ENCODE data around the gene FNBP1.

FNBP1 gene

DNA sequence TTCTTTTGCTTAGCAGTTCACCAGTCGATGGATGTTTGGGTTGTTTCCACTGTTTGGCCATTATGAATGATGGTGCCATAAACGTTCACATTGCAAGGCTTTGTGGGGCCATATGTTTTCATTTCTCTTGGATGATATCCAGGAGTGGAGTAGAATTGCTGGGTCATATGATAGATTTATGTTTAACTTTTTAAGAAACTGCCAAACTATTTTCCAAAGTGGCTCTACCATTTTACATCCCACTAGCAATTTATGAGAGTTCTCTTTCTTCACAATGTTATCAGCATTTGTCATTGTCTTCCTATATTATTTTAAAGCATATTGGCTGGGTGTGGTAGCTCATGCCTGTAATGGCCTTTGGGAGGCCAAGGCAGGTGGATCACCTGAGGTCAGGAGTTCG lies 15.9 kb upstream of the FNBP1 start:
- H3K27me3 ChIP-seq, result no peaks in the 10 kb centered on the region
- DNase-seq, result no peak
- no peak overlapping the region for H3K4me3 ChIP-seq (ENCODE audit: low read depth, low read length)
- no peak for TF ChIP-seq CTCF (IDR thresholded peaks at IDR 0.05; ENCODE audit: low read depth, low read length)
- peaks cover 3% of the 10 kb centered on the region; the same call in 1 of the 2 replicates for H3K36me3 ChIP-seq
- no peaks in the 10 kb centered on the region for H3K4me1 ChIP-seq
- no peaks in the 10 kb centered on the region for H3K9me3 ChIP-seq

- no peaks in the 10 kb centered on the region for H3K4me1 ChIP-seq
- DNase-seq, result no peak
- no peaks in the 10 kb centered on the region for H3K9me3 ChIP-seq
- no peaks in the 10 kb centered on the region for H3K27me3 ChIP-seq
- TF ChIP-seq CTCF (IDR thresholded peaks at IDR 0.05; ENCODE audit: low read depth, low read length), result peak; percentile 51
- no peak overlapping the region for H3K4me3 ChIP-seq (ENCODE audit: low read depth, low read length)
- peaks cover 3% of the 10 kb centered on the region; the same call in 1 of the 2 replicates for H3K36me3 ChIP-seq
Measured at GRCh38 chr9:130058154-130058553, 15.2 kb upstream of the FNBP1 start.

DNA sequence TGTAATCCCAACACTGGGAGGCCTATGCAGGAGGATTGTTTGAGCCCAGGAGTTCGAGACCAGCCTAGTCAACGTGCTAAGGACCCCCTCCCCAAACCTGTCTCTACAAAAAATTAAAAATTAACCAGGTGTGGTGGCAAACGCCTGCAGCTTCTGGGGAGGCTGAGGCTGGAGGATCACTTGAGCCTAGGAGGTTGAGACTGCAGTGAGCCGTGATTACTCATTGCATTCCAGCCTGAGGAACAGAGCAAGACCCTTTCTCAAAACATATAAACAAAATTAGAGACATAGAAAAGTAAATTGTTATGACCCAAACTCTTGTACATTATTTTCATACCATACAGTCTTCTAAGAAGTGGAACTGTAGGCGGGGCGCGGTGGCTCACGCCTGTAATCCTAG lies 11.8 kb upstream of the FNBP1 start:
- DNase-seq, result no peak
- H3K4me1 ChIP-seq, result no peaks in the 10 kb centered on the region
- no peaks in the 10 kb centered on the region for H3K9me3 ChIP-seq
- H3K36me3 ChIP-seq, result 0 out of 2 replicates have a peak, but pooled peaks cover 3% of the 10 kb centered on the region
- TF ChIP-seq CTCF (IDR thresholded peaks at IDR 0.05; ENCODE audit: low read depth, low read length), result no peak
- H3K4me3 ChIP-seq (ENCODE audit: low read depth, low read length), result peak overlapping the region; percentile 97
- no peaks in the 10 kb centered on the region for H3K27me3 ChIP-seq

- no peak for DNase-seq
- no peaks in the 10 kb centered on the region for H3K4me1 ChIP-seq
- H3K27me3 ChIP-seq, result no peaks in the 10 kb centered on the region
- peak overlapping the region; percentile 97 for H3K4me3 ChIP-seq (ENCODE audit: low read depth, low read length)
- no peaks in the 10 kb centered on the region for H3K9me3 ChIP-seq
- TF ChIP-seq CTCF (IDR thresholded peaks at IDR 0.05; ENCODE audit: low read depth, low read length), result no peak
- H3K36me3 ChIP-seq, result 0 out of 2 replicates have a peak, but pooled peaks cover 3% of the 10 kb centered on the region
Measured at GRCh38 chr9:130054325-130054786, 11.4 kb upstream of the FNBP1 start.

- Histone ChIP-seq H3K9me3 (no peaks in the 10 kb centered on the region), H3K27me3 (no peaks in the 10 kb centered on the region), H3K4me3 (ENCODE audit: low read depth, low read length) (peak within 1 kb of the TSS; percentile 97), H3K36me3 (0 out of 2 replicates have a peak, but pooled peaks cover 3% of the 10 kb centered on the region), H3K4me1 (no peaks in the 10 kb centered on the region)
- peak; percentile 83 for DNase-seq
- no peak for TF ChIP-seq CTCF (IDR thresholded peaks at IDR 0.05; ENCODE audit: low read depth, low read length)
Measured at GRCh38 chr9:130053504-130054324, 10.7 kb upstream of the FNBP1 start, which contains the start of gene GPR107. Gene GPR107 (plus strand): TSS chr9:130053906. CDS start chr9:130053933, 27 bp downstream.

GRCh38 chr9:130053109-130053503 lies 10.1 kb upstream of the FNBP1 start:
- Histone ChIP-seq H3K4me1 (no peaks in the 10 kb centered on the region), H3K4me3 (ENCODE audit: low read depth, low read length) (peak overlapping the region; percentile 97), H3K9me3 (no peaks in the 10 kb centered on the region), H3K27me3 (no peaks in the 10 kb centered on the region), H3K36me3 (0 out of 2 replicates have a peak, but pooled peaks cover 3% of the 10 kb centered on the region)
- no peak for TF ChIP-seq CTCF (IDR thresholded peaks at IDR 0.05; ENCODE audit: low read depth, low read length)
- DNase-seq, result no peak

All from BE2C (cell line).